HCT116 (cell line): Measurements from ENCODE around the gene FTSJ1. TPM values are rescaled to one million over a fixed set of nuclear protein-coding genes. Genes with fewer than 3 reads are reported as not detected.

Experiments used
- ATAC-seq: fragments of 200-7000 bp; cut with Tn5 transposase; 2 replicates; pipeline ENCODE4 v1.9.1; 2020; ENCODE audit warnings: mild to moderate bottlenecking, moderate library complexity
- BruUV-seq: library from RNA; stranded (reverse); fragments of 400-500 nt; replicated peaks from 2 replicates; lab custom pipeline; 2021; lab: Mats Ljungman, UMichigan
- CTCF ChIA-PET: fragments of 300-600 bp; sonication (Branson Sonifier 250); formaldehyde crosslinking; loops from one replicate; lab custom pipeline; 2021; ENCODE audit warnings: antibody characterized with exemption; lab: Charles Lee
- POLR2A ChIA-PET: fragments of 300-600, 350-600 bp; sonication (Branson Sonifier 250); formaldehyde crosslinking; loops from one replicate; lab custom pipeline; 2021; ENCODE audit warnings: antibody characterized with exemption; lab: Charles Lee
- RAD21 ChIA-PET, 2 experiments: fragments of 300-600 bp; sonication (Branson Sonifier 250); formaldehyde crosslinking; loops; one replicate each; lab custom pipeline; 2023; ENCODE audit warnings: low total read pairs in 2 of 2; ENCODE audit not compliant: uncharacterized antibody in 2 of 2, unreplicated experiment in 2 of 2, low non-redundant PET in 1 of 2; lab: Charles Lee
- DNase-seq: peaks from one replicate; pipeline ENCODE4 v3.0.0-alpha.2; 2010; ENCODE audit warnings: low read depth, low spot score
- H2AFZ ChIP-seq: fragments of 200-600 bp; shearing (Covaris generic), sonication (generic); 2 replicates; pipeline ENCODE4 v1.6.1; 2017; ENCODE audit warnings: low read depth, mixed run types, mixed read lengths, antibody characterized with exemption, low read length; ENCODE audit not compliant: poor library complexity, severe bottlenecking
- H3K27ac ChIP-seq: 2 replicates; pipeline ENCODE4 v1.5.1; 2012; ENCODE audit warnings: low read depth, low read length
- H3K27me3 ChIP-seq: fragments of 200-600 bp; sonication (generic); 2 replicates; pipeline ENCODE4 v1.6.1; 2016; ENCODE audit warnings: mixed run types, low read length, mixed read lengths; ENCODE audit not compliant: insufficient read depth
- H3K36me3 ChIP-seq, 2 experiments: fragments of 200-500 bp in 1 of 2; fragments of 200-600 bp in 1 of 2; sonication (Bioruptor generic) in 1 of 2; sonication (generic) in 1 of 2; 2 replicates each; pipeline versions ENCODE4 v1.5.1 to v1.6.1; 2014 to 2016; ENCODE audit warnings: low read length in 2 of 2, inconsistent platforms in 1 of 2, mixed read lengths in 1 of 2, mixed run types in 1 of 2; ENCODE audit not compliant: insufficient read depth in 2 of 2, control insufficient read depth in 1 of 2
- H3K4me1 ChIP-seq, 2 experiments: fragments of 200-600 bp in 1 of 2; sonication (generic) in 1 of 2; 2 replicates each; pipeline versions ENCODE4 v1.5.1 to v1.6.1; 2012 to 2017; ENCODE audit warnings: low read length in 2 of 2, inconsistent platforms in 1 of 2, mild to moderate bottlenecking in 1 of 2, mixed read lengths in 1 of 2, mixed run types in 1 of 2, moderate library complexity in 1 of 2; ENCODE audit not compliant: insufficient read depth in 2 of 2, control insufficient read depth in 1 of 2
- H3K4me2 ChIP-seq: fragments of 200-600 bp; sonication (generic); 2 replicates; pipeline ENCODE4 v1.6.1; 2017; ENCODE audit warnings: mixed run types, low read length, mixed read lengths
- H3K4me3 ChIP-seq, 2 experiments: fragments of 200-600 bp in 1 of 2; sonication (generic) in 1 of 2; replicated peaks in 1 of 2; 2 replicates each; pipeline ENCODE4 v1.5.1; 2011 to 2016; ENCODE audit warnings: low read length in 2 of 2, control low read depth in 1 of 2, low read depth in 1 of 2, mild to moderate bottlenecking in 1 of 2, mixed read lengths in 1 of 2, mixed run types in 1 of 2
- H3K79me2 ChIP-seq: fragments of 200-600 bp; sonication (generic); 2 replicates; pipeline ENCODE4 v1.6.1; 2017; ENCODE audit warnings: mild to moderate bottlenecking, mixed run types, low read length, moderate library complexity, mixed read lengths; ENCODE audit not compliant: insufficient read depth
- H3K9ac ChIP-seq: fragments of 200-600 bp; sonication (generic); 2 replicates; pipeline ENCODE4 v1.6.1; 2016; ENCODE audit warnings: low read length, mixed read lengths
- H3K9me2 ChIP-seq: fragments of 200-600 bp; sonication (generic), shearing (Covaris generic); 2 replicates; pipeline ENCODE4 v1.6.1; 2017; ENCODE audit warnings: mixed run types, mild to moderate bottlenecking, moderate library complexity; ENCODE audit not compliant: insufficient read depth
- H3K9me3 ChIP-seq, 2 experiments: fragments of 200-500 bp in 1 of 2; fragments of 200-600 bp in 1 of 2; sonication (Bioruptor generic) in 1 of 2; sonication (generic) in 1 of 2; 2 replicates each; pipeline ENCODE4 v1.6.1; 2014 to 2017; ENCODE audit warnings: low read length in 2 of 2, mixed read lengths in 2 of 2, inconsistent platforms in 1 of 2, low read depth in 1 of 2, mild to moderate bottlenecking in 1 of 2, mixed run types in 1 of 2, moderate library complexity in 1 of 2; ENCODE audit not compliant: control insufficient read depth in 1 of 2, insufficient read depth in 1 of 2
- H4K20me1 ChIP-seq: fragments of 200-600 bp; sonication (generic), shearing (Covaris generic); 2 replicates; pipeline ENCODE4 v1.6.1; 2017; ENCODE audit warnings: mixed run types, mild to moderate bottlenecking, moderate library complexity; ENCODE audit not compliant: insufficient read depth
- CEBPB ChIP-seq: IDR thresholded peaks from 2 replicates; pipeline ENCODE4 v1.6.1; 2012; ENCODE audit warnings: low read depth
- EZH2 ChIP-seq: fragments of 200-600 bp; sonication (generic); IDR thresholded peaks from 2 replicates; pipeline ENCODE4 v1.6.1; 2017; ENCODE audit warnings: antibody characterized with exemption, mixed run types
- EZH2phosphoT487 ChIP-seq: fragments of 200-600 bp; IDR thresholded peaks from 2 replicates; pipeline ENCODE4 v1.6.1; 2018; ENCODE audit warnings: antibody characterized with exemption, borderline replicate concordance
- POLR2AphosphoS5 ChIP-seq: IDR thresholded peaks from 2 replicates; pipeline ENCODE4 v1.6.1; 2011; ENCODE audit warnings: mild to moderate bottlenecking, low read depth, low read length, moderate library complexity
- RAD21 ChIP-seq: IDR thresholded peaks from 2 replicates; pipeline ENCODE4 v1.6.1; 2012; ENCODE audit warnings: low read depth, mild to moderate bottlenecking
- SIN3A ChIP-seq: IDR thresholded peaks from 2 replicates; pipeline ENCODE4 v1.6.1; 2012; ENCODE audit warnings: low read depth
- SRF ChIP-seq: IDR thresholded peaks from 2 replicates; pipeline ENCODE4 v1.6.1; 2012; ENCODE audit warnings: low read depth
- ZFX ChIP-seq: fragments of 450-650 bp; IDR thresholded peaks from 2 replicates; pipeline ENCODE4 v1.6.1; 2017
- intact Hi-C: fragments of 100-400 bp; cut with micrococcal nuclease; formaldehyde crosslinking; loops from 2 replicates; pipeline ENCODE4 v1.10.0; 2022
- total RNA-seq: library from RNA; stranded (reverse); gene quantifications from one replicate; pipeline ENCODE4 v1.2.1, GENCODE V29; 2021; ENCODE audit not compliant: unreplicated experiment
- TF ChIP-seq, protein P1 (sequence below), 3 experiments: fragments of 200-600 bp in 1 of 3; sonication (generic) in 1 of 3; IDR thresholded peaks in 2 of 3; conservative IDR thresholded peaks in 1 of 3; 2 replicates each; pipeline ENCODE4 v1.5.1; 2012 to 2017; ENCODE audit warnings: low read depth in 2 of 3, low read length in 2 of 3, antibody characterized with exemption in 1 of 3, borderline replicate concordance in 1 of 3, control low read depth in 1 of 3, mild to moderate bottlenecking in 1 of 3, mixed read lengths in 1 of 3, mixed run types in 1 of 3, moderate library complexity in 1 of 3; ENCODE audit not compliant: insufficient read depth in 1 of 3
- TF ChIP-seq, protein P2 (sequence below): IDR thresholded peaks from 2 replicates; pipeline ENCODE4 v1.6.1; 2012
- TF ChIP-seq, protein P3 (sequence below): IDR thresholded peaks from 2 replicates; pipeline ENCODE4 v1.6.1; 2012; ENCODE audit warnings: low read depth

Gene FTSJ1
- total RNA-seq, 1 experiment from 2014 or later = 64.9 TPM

DNA sequence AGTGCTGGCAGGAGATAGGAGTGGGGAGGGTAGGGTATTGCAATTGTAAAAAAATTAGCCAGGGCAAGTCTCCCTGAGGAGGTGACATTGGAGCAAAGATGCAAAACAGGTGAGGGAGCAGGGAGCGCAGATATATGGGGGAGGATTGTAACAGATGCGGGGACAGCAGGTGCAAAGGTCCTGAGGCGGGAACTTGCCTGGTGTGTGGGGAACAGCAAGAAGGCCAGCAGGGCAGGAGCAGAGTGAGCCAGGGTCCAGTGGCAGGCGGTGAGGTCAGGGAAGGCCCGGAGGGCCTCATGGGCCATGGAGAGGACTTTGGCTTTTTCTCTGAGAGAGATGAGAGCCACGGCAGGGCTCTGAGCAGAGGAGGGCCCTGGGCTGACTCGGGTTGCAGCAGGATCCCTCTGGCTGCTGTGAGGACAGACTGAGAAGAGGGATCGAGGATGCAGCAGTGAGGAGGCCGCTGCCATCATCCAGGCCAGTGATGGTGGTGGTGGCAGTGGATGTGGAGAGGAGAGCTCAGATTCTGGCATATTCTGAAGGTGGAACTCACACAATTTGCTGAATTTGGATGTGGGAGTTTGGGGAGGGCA lies 39.0 kb downstream of the FTSJ1 start (continued):
- no peak for TF ChIP-seq EZH2phosphoT487
- no peak for TF ChIP-seq ZFX
- TF ChIP-seq RAD21 = no peak

DNA sequence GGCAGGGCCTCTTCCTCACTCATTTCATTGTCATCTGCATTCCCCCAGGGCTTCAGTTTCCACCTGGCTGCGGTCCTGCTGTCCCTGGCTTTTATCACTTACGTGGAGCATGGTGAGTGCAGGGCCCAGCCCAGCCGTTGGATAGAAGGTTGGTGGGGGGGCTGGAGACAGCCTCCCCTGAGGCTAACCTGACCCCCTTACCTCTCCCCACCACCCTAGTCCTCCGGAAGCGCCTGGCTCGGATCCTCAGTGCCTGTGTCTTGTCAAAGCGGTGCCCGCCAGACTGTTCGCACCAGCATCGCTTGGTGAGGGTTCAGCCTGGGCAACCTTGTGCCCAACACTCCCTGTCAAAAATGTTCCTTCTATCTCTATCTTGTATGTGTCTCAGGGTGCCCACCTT lies 39.8 kb downstream of the FTSJ1 start:
- Histone ChIP-seq H3K4me3 (no peak overlapping the region), H3K27me3 (no peaks in the 10 kb centered on the region), H2AFZ (no peak overlapping the region), H3K9ac (no peak overlapping the region), H3K27ac (no peak overlapping the region), H3K4me1 (peaks cover 0 to 4% of the 10 kb centered on the region in 2 experiments; a peak in 2 of 4 replicates), H3K9me3 (no peaks in the 10 kb centered on the region), H3K36me3 (no peaks in the 10 kb centered on the region), H3K9me2 (no peaks in the 10 kb centered on the region), H3K4me2 (no peak overlapping the region), H4K20me1 (no peaks in the 10 kb centered on the region), H3K79me2 (no peaks in the 10 kb centered on the region)
- ChIA-PET POLR2A (no interaction called here), RAD21 (no interaction called here), CTCF (no interaction called here)
- ATAC-seq (no peak), DNase-seq (no peak)
- intact Hi-C loops = no loop called here
- BruUV-seq = no TSS peak
- TF ChIP-seq, protein P1, sequence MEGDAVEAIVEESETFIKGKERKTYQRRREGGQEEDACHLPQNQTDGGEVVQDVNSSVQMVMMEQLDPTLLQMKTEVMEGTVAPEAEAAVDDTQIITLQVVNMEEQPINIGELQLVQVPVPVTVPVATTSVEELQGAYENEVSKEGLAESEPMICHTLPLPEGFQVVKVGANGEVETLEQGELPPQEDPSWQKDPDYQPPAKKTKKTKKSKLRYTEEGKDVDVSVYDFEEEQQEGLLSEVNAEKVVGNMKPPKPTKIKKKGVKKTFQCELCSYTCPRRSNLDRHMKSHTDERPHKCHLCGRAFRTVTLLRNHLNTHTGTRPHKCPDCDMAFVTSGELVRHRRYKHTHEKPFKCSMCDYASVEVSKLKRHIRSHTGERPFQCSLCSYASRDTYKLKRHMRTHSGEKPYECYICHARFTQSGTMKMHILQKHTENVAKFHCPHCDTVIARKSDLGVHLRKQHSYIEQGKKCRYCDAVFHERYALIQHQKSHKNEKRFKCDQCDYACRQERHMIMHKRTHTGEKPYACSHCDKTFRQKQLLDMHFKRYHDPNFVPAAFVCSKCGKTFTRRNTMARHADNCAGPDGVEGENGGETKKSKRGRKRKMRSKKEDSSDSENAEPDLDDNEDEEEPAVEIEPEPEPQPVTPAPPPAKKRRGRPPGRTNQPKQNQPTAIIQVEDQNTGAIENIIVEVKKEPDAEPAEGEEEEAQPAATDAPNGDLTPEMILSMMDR (IDR thresholded peaks at IDR 0.05 in 2 of 3, conservative IDR thresholded peaks at IDR 0.05 in 1 of 3; ENCODE audit: borderline replicate concordance in 1 of 3, insufficient read depth in 1 of 3, low read depth in 2 of 3, low read length in 2 of 3) = no peak
- TF ChIP-seq EZH2 (no peak), EZH2phosphoT487 (no peak), ZFX (no peak), POLR2AphosphoS5 (no peak), SIN3A (no peak), SRF (no peak), CEBPB (no peak)
- TF ChIP-seq, protein P2, sequence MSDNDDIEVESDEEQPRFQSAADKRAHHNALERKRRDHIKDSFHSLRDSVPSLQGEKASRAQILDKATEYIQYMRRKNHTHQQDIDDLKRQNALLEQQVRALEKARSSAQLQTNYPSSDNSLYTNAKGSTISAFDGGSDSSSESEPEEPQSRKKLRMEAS = no peak
- TF ChIP-seq, protein P3, sequence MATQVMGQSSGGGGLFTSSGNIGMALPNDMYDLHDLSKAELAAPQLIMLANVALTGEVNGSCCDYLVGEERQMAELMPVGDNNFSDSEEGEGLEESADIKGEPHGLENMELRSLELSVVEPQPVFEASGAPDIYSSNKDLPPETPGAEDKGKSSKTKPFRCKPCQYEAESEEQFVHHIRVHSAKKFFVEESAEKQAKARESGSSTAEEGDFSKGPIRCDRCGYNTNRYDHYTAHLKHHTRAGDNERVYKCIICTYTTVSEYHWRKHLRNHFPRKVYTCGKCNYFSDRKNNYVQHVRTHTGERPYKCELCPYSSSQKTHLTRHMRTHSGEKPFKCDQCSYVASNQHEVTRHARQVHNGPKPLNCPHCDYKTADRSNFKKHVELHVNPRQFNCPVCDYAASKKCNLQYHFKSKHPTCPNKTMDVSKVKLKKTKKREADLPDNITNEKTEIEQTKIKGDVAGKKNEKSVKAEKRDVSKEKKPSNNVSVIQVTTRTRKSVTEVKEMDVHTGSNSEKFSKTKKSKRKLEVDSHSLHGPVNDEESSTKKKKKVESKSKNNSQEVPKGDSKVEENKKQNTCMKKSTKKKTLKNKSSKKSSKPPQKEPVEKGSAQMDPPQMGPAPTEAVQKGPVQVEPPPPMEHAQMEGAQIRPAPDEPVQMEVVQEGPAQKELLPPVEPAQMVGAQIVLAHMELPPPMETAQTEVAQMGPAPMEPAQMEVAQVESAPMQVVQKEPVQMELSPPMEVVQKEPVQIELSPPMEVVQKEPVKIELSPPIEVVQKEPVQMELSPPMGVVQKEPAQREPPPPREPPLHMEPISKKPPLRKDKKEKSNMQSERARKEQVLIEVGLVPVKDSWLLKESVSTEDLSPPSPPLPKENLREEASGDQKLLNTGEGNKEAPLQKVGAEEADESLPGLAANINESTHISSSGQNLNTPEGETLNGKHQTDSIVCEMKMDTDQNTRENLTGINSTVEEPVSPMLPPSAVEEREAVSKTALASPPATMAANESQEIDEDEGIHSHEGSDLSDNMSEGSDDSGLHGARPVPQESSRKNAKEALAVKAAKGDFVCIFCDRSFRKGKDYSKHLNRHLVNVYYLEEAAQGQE = no peak
